Measurements from ENCODE around the gene DAPP1. TPM values are rescaled to one million over a fixed set of nuclear protein-coding genes. Genes with fewer than 3 reads are reported as not detected.

The DAPP1 gene
- total RNA-seq, 1 experiment from 2014 or later, result not detected

DNA sequence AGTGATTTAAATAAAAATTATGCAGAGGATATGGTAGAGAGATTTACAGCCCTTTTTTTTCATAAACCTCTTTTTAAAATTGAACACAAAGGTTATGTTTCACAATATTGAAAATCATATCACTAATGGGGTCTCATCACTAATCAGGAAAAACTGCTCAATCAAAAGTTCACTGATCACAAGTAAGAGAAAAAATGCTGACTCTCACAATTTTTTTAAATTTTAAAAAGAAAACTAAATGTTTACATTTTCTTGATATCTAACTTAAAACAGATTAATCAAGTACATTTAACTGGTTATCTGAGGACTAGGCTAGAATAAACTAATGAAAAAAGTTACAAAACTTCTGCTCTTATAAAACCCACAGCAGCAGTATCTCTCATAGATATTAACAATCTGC lies 69.1 kb downstream of the DAPP1 start (continued):
- no peak for TF ChIP-seq ATF6 (CRISPR knock-in tag; IDR thresholded peaks at IDR 0.05)
- TF ChIP-seq E2F1 (CRISPR knock-in tag; IDR thresholded peaks at IDR 0.05), result no peak

DNA sequence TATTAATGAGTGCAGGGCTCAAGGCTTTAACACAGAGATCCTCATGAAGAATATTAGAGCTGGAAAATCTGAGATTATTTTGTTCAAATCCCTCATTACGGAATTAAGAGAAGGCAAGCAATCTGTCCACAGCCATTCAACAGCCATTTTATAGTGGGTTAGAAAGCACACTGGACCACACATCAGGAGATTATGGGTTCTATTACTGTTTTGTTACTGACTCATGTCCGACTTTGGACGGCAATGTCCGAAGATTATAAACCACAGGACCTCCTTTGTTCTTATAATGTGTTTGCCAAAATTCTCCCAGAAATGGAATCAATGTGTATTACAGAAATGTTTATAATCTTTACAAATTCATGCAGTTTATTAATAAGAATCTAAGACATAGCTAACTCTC lies 69.5 kb downstream of the DAPP1 start:
- ATAC-seq (no peak), DNase-seq (ENCODE audit: low spot score) (no peak)
- Mint-ChIP-seq H3K27ac (no peak overlapping the region), H3K4me3 (no peak overlapping the region), H3K4me1 (no peaks in the 10 kb centered on the region), H3K27me3 (ENCODE audit: low read depth) (no peaks in the 10 kb centered on the region), H3K36me3 (peaks cover 4% of the 10 kb centered on the region; the same call in 1 of the 2 replicates), H3K9me3 (no peaks in the 10 kb centered on the region)
- ChIA-PET POLR2A (no interaction called here), CTCF (no interaction called here)
- TF ChIP-seq, protein P1, sequence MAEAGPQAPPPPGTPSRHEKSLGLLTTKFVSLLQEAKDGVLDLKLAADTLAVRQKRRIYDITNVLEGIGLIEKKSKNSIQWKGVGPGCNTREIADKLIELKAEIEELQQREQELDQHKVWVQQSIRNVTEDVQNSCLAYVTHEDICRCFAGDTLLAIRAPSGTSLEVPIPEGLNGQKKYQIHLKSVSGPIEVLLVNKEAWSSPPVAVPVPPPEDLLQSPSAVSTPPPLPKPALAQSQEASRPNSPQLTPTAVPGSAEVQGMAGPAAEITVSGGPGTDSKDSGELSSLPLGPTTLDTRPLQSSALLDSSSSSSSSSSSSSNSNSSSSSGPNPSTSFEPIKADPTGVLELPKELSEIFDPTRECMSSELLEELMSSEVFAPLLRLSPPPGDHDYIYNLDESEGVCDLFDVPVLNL (CRISPR knock-in tag; IDR thresholded peaks at IDR 0.05; ENCODE audit: borderline replicate concordance, low read depth), result no peak
- no peak for TF ChIP-seq NR2C2 (CRISPR knock-in tag; IDR thresholded peaks at IDR 0.05)
- TF ChIP-seq FOXP1 (CRISPR knock-in tag; IDR thresholded peaks at IDR 0.05; ENCODE audit: borderline replicate concordance), result no peak
- no peak for TF ChIP-seq CBFB (CRISPR knock-in tag; IDR thresholded peaks at IDR 0.05; ENCODE audit: low read depth)

- ChIA-PET CTCF (no interaction called here), POLR2A (no interaction called here)
- DNase-seq (ENCODE audit: low spot score) (no peak), ATAC-seq (no peak)
- H3K4me3 Mint-ChIP-seq, result no peak overlapping the region
- TF ChIP-seq ZNF121 (CRISPR knock-in tag; IDR thresholded peaks at IDR 0.05), result no peak
- TF ChIP-seq ZNF423 (CRISPR knock-in tag; IDR thresholded peaks at IDR 0.05), result no peak
- TF ChIP-seq NFE2L1 (CRISPR knock-in tag; IDR thresholded peaks at IDR 0.05), result no peak
- no peak for TF ChIP-seq ZNF416 (CRISPR knock-in tag; IDR thresholded peaks at IDR 0.05)
- no peak for TF ChIP-seq JUN (CRISPR knock-in tag; IDR thresholded peaks at IDR 0.05)
- TF ChIP-seq ZNF532 (CRISPR knock-in tag; IDR thresholded peaks at IDR 0.05; ENCODE audit: borderline replicate concordance), result no peak
- no peak for TF ChIP-seq FOXK1 (CRISPR knock-in tag; IDR thresholded peaks at IDR 0.05)
- H3K4me1 Mint-ChIP-seq, result no peaks in the 10 kb centered on the region
- H3K36me3 Mint-ChIP-seq, result no peaks in the 10 kb centered on the region
- no peaks in the 10 kb centered on the region for H3K9me3 Mint-ChIP-seq
- H3K27me3 Mint-ChIP-seq (ENCODE audit: low read depth), result no peaks in the 10 kb centered on the region
- no peak overlapping the region for H3K27ac Mint-ChIP-seq
Measured at GRCh38 chr4:99887837-99888236, 71.2 kb downstream of the DAPP1 start.

- no peak for ATAC-seq
- no peaks in the 10 kb centered on the region for H3K36me3 Mint-ChIP-seq
- ChIA-PET POLR2A (no interaction called here), CTCF (no interaction called here)
- no peaks in the 10 kb centered on the region for H3K27me3 Mint-ChIP-seq (ENCODE audit: low read depth)
- DNase-seq (ENCODE audit: low spot score), result no peak
- no peak overlapping the region for H3K27ac Mint-ChIP-seq
- H3K4me3 Mint-ChIP-seq, result no peak overlapping the region
- H3K9me3 Mint-ChIP-seq, result no peaks in the 10 kb centered on the region
- peaks cover 9% of the 10 kb centered on the region for H3K4me1 Mint-ChIP-seq
- TF ChIP-seq USF1 (CRISPR knock-in tag; IDR thresholded peaks at IDR 0.05) (no peak), ZBTB21 (CRISPR knock-in tag; IDR thresholded peaks at IDR 0.05; ENCODE audit: borderline replicate concordance) (no peak)
- TF ChIP-seq, protein P2, sequence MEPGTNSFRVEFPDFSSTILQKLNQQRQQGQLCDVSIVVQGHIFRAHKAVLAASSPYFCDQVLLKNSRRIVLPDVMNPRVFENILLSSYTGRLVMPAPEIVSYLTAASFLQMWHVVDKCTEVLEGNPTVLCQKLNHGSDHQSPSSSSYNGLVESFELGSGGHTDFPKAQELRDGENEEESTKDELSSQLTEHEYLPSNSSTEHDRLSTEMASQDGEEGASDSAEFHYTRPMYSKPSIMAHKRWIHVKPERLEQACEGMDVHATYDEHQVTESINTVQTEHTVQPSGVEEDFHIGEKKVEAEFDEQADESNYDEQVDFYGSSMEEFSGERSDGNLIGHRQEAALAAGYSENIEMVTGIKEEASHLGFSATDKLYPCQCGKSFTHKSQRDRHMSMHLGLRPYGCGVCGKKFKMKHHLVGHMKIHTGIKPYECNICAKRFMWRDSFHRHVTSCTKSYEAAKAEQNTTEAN (CRISPR knock-in tag; IDR thresholded peaks at IDR 0.05), result no peak
- TF ChIP-seq, protein P3, sequence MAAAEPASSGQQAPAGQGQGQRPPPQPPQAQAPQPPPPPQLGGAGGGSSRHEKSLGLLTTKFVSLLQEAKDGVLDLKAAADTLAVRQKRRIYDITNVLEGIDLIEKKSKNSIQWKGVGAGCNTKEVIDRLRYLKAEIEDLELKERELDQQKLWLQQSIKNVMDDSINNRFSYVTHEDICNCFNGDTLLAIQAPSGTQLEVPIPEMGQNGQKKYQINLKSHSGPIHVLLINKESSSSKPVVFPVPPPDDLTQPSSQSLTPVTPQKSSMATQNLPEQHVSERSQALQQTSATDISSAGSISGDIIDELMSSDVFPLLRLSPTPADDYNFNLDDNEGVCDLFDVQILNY (CRISPR knock-in tag; IDR thresholded peaks at IDR 0.05), result no peak
Measured at GRCh38 chr4:99891351-99891750, 74.7 kb downstream of the DAPP1 start.
